Measurements from ENCODE around the gene CHN1. TPM values are rescaled to one million over a fixed set of nuclear protein-coding genes. Genes with fewer than 3 reads are reported as not detected.

The CHN1 gene
- total and polyA plus RNA-seq, 2 of the 8 experiments (the other 6 are each of a cell fraction or from before 2014, with no cell fraction given): 54.0 to 65.7 TPM

GRCh38 chr2:174924061-174924693 is 81.0 kb downstream of the CHN1 start:
- no peak for FAIRE-seq
- TF ChIP-seq HDAC2 (IDR thresholded peaks at IDR 0.05; ENCODE audit: borderline replicate concordance in 1 of 2, low read depth in 2 of 2, low read length in 2 of 2): peak in 1 of 2 experiments; percentile 64; a peak in 2 of 4 replicates
- no peak for TF ChIP-seq POLR2AphosphoS5 (IDR thresholded peaks at IDR 0.05; ENCODE audit: low read depth, low read length)

More at GRCh38 chr2:174924061-174924693, 81.0 kb downstream of the CHN1 start:
- peak overlapping the region; percentile 99 for H4K5ac ChIP-seq (ENCODE audit: insufficient read length, low read depth, low read length)
- peak overlapping the region; percentile 40; the same call in 1 of the 2 replicates for H3K27ac ChIP-seq (ENCODE audit: low read depth, low read length)
- H3K23me2 ChIP-seq (ENCODE audit: low read depth, low read length): no peaks in the 10 kb centered on the region
- no peak overlapping the region for H2BK15ac ChIP-seq (ENCODE audit: low read length)
- peaks cover 2 to 20% (median 7%) of the 10 kb centered on the region in 4 experiments; a peak in 5 of 7 replicates for H3K4me1 ChIP-seq (replicated peaks in 1 of 4; ENCODE audit: control insufficient read depth in 3 of 4, insufficient read depth in 4 of 4, low read length in 3 of 4)
- H3K79me1 ChIP-seq (ENCODE audit: low read depth, low read length): no peaks in the 10 kb centered on the region
- H2BK120ac ChIP-seq (replicated peaks; ENCODE audit: low read depth, low read length): no peak overlapping the region
- no peak overlapping the region for H3K9ac ChIP-seq (replicated peaks in 1 of 4; ENCODE audit: extremely low read depth in 1 of 4, low read depth in 3 of 4, low read length in 3 of 4)
- peak overlapping the region; percentile 66 for H4K91ac ChIP-seq (replicated peaks; ENCODE audit: insufficient read length, low read length)
- peak overlapping the region in 1 of 2 experiments; percentile 49; a peak in 1 of 4 replicates for H3K4me2 ChIP-seq (ENCODE audit: insufficient read depth in 1 of 2, low read depth in 2 of 2, low read length in 2 of 2)
- ChIA-PET CTCF (ENCODE audit: partially characterized antibody) (no interaction called here), POLR2A (ENCODE audit: partially characterized antibody) (no interaction called here)
- no peak overlapping the region for H3K14ac ChIP-seq (ENCODE audit: insufficient read length)
- H4K20me1 ChIP-seq (replicated peaks in 1 of 2; ENCODE audit: control insufficient read depth in 1 of 2, insufficient read depth in 2 of 2, low read length in 2 of 2): no peaks in the 10 kb centered on the region
- H2AK5ac ChIP-seq (ENCODE audit: low read depth, low read length): no peak overlapping the region
- H4K8ac ChIP-seq (ENCODE audit: extremely low read depth, insufficient read depth, low read length): no peak overlapping the region
- H2AFZ ChIP-seq (ENCODE audit: low read length): no peak overlapping the region
- H3K56ac ChIP-seq (replicated peaks; ENCODE audit: insufficient read length, low read depth, low read length): no peak overlapping the region
- peak overlapping the region in 1 of 4 experiments; percentile 35; a peak in 1 of 8 replicates for H3K4me3 ChIP-seq (ENCODE audit: extremely low read depth in 1 of 4, insufficient read depth in 2 of 4, low read depth in 3 of 4, low read length in 4 of 4)
- no peak for DNase-seq (ENCODE audit: low read depth in 1 of 2, low spot score in 2 of 2)
- peaks cover 0 to 12% (median 4%) of the 10 kb centered on the region in 4 experiments; a peak in 2 of 8 replicates for H3K36me3 ChIP-seq (ENCODE audit: control insufficient read depth in 2 of 4, insufficient read depth in 4 of 4, low read length in 3 of 4)
- peaks cover 0 to 9% of the 10 kb centered on the region in 2 experiments; a peak in 1 of 4 replicates for H3K79me2 ChIP-seq (ENCODE audit: control insufficient read depth in 1 of 2, insufficient read depth in 2 of 2, low read length in 2 of 2)
- H2BK12ac ChIP-seq (ENCODE audit: low read depth, low read length): no peak overlapping the region
- H3K18ac ChIP-seq (ENCODE audit: extremely low read depth, low read length): no peak overlapping the region; the same call in 1 of the 2 replicates
- no peak overlapping the region for H2BK20ac ChIP-seq (ENCODE audit: low read length)
- H2BK5ac ChIP-seq (ENCODE audit: low read depth, low read length): peak overlapping the region; percentile 41; the same call in 1 of the 2 replicates
- H3K9me3 ChIP-seq (ENCODE audit: insufficient read depth in 2 of 2, low read depth in 1 of 2, low read length in 1 of 2): no peaks in the 10 kb centered on the region; a peak in 1 of 4 replicates
- H3K4ac ChIP-seq (replicated peaks; ENCODE audit: insufficient read length, low read depth, low read length): no peak overlapping the region
- H3K23ac ChIP-seq (ENCODE audit: insufficient read length): no peak overlapping the region
- H3K27me3 ChIP-seq (replicated peaks in 1 of 4; ENCODE audit: control insufficient read depth in 3 of 4, extremely low read depth in 1 of 4, insufficient read depth in 3 of 4, low read length in 3 of 4): no peaks in the 10 kb centered on the region

All from H1 (cell line).